Hepatocyte (in vitro differentiated cells): ENCODE results near the gene TNPO3. TPM values are rescaled to one million over a fixed set of nuclear protein-coding genes. Genes with fewer than 3 reads are reported as not detected.

Experiments used
- DNase-seq: peaks from one replicate; pipeline ENCODE4 v3.0.0-alpha.2; 2016; ENCODE audit warnings: low spot score
- H2AFZ ChIP-seq: fragments of 200-600 bp; sonication (generic); 2 replicates; pipeline ENCODE4 v1.6.0; 2016; ENCODE audit warnings: antibody characterized with exemption, mild to moderate bottlenecking
- H3K27ac ChIP-seq: fragments of 200-600 bp; sonication (generic); 2 replicates; pipeline ENCODE4 v1.5.1; 2016; ENCODE audit warnings: mild to moderate bottlenecking
- H3K27me3 ChIP-seq: fragments of 200-600 bp; sonication (generic); 2 replicates; pipeline ENCODE4 v1.6.1; 2016
- H3K36me3 ChIP-seq: fragments of 200-600 bp; sonication (generic); replicated peaks from 2 replicates; pipeline ENCODE4 v1.5.1; 2016; ENCODE audit warnings: low read depth; ENCODE audit not compliant: insufficient read depth
- H3K4me1 ChIP-seq: fragments of 200-600 bp; sonication (generic); 2 replicates; pipeline ENCODE4 v1.5.1; 2016; ENCODE audit warnings: mild to moderate bottlenecking, moderate library complexity; ENCODE audit not compliant: insufficient read depth
- H3K4me2 ChIP-seq: fragments of 200-600 bp; sonication (generic); 2 replicates; pipeline ENCODE4 v1.6.0; 2016
- H3K4me3 ChIP-seq: fragments of 200-600 bp; sonication (generic); 2 replicates; pipeline ENCODE4 v1.5.1; 2016; ENCODE audit warnings: mild to moderate bottlenecking
- H3K79me2 ChIP-seq: fragments of 200-600 bp; sonication (generic); 2 replicates; pipeline ENCODE4 v1.6.0; 2017; ENCODE audit warnings: mild to moderate bottlenecking
- H3K9me2 ChIP-seq: fragments of 200-600 bp; sonication (generic); replicated peaks from 2 replicates; pipeline ENCODE4 v1.6.0; 2017; ENCODE audit warnings: mild to moderate bottlenecking; ENCODE audit not compliant: insufficient read depth
- H3K9me3 ChIP-seq: fragments of 200-600 bp; sonication (generic); 2 replicates; pipeline ENCODE4 v1.5.1; 2016; ENCODE audit warnings: low read depth, mild to moderate bottlenecking
- H4K20me1 ChIP-seq: fragments of 200-600 bp; sonication (generic); 2 replicates; pipeline ENCODE4 v1.6.0; 2016; ENCODE audit warnings: mild to moderate bottlenecking; ENCODE audit not compliant: insufficient read depth, poor library complexity, severe bottlenecking
- EZH2 ChIP-seq: fragments of 200-600 bp; sonication (generic); IDR thresholded peaks from 2 replicates; pipeline ENCODE4 v1.6.1; 2016; ENCODE audit warnings: antibody characterized with exemption, mild to moderate bottlenecking, borderline replicate concordance
- EZH2phosphoT487 ChIP-seq: fragments of 200-600 bp; sonication (generic); IDR thresholded peaks from one replicate; pipeline ENCODE4 v1.6.1; 2018; ENCODE audit warnings: antibody characterized with exemption, mild to moderate bottlenecking, low read depth, moderate library complexity; ENCODE audit not compliant: unreplicated experiment, severe bottlenecking
- WGBS: methylation state at CpG from one replicate; pipeline ENCODE4 v1.1.6; 2016; ENCODE audit warnings: low lambda C conversion rate; ENCODE audit errors: missing lambda C conversion rate; 5-methylcytosine and 5-hydroxymethylcytosine counted together
- polyA plus RNA-seq: library from polyadenylated mRNA; unstranded; fragments of >200 nt; fragmentation: Nextera tagmentation; extraction: Ambion mirVana; gene quantifications from 2 replicates; pipeline ENCODE4 v1.2.1, GENCODE V29; 2016
- total RNA-seq: library from RNA; depleted of rRNA; stranded (reverse); fragments of >200 nt; gene quantifications from 2 replicates; pipeline ENCODE4 v1.2.3, GENCODE V29; 2014
- TF ChIP-seq, protein P1 (sequence below): fragments of 200-600 bp; sonication (generic); IDR thresholded peaks from 2 replicates; pipeline ENCODE4 v1.5.1; 2016; ENCODE audit warnings: antibody characterized with exemption, mild to moderate bottlenecking; ENCODE audit not compliant: poor library complexity

TNPO3 gene
- total and polyA plus RNA-seq, 2 experiments from 2014 or later, result 19.9 to 35.4 TPM

DNA sequence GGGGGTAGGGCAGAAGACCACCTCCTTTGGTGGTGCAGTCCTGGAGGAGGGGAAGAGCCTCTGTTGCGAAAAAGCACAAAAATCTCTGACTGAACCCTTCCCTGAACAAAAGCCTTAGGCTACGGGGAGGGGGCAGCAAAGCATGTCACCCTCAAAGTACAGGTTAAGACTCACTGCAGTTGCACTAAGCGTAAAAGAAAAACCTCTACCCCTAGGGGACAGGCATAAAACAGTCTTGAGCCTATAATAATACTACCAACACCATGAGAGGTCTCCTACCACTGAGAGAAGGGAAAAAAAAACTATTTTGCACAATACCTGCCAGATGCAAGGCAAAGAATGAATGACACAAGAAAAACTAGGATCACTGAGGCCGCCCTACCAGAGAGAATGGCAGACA, 17.3 kb downstream of the TNPO3 start:
- peaks cover 45% of the 10 kb centered on the region for H4K20me1 ChIP-seq
- H3K36me3 ChIP-seq, result peaks cover 8% of the 10 kb centered on the region
- H3K27ac ChIP-seq, result no peak overlapping the region
- H3K4me1 ChIP-seq, result no peaks in the 10 kb centered on the region
- H3K27me3 ChIP-seq, result no peaks in the 10 kb centered on the region
- WGBS, result 93% methylated on average over 4 of the region's 4 CpGs
- peaks cover 93% of the 10 kb centered on the region for H3K79me2 ChIP-seq
- H3K9me3 ChIP-seq, result no peaks in the 10 kb centered on the region
- no peaks in the 10 kb centered on the region for H3K9me2 ChIP-seq
- H3K4me3 ChIP-seq, result no peak overlapping the region
- TF ChIP-seq EZH2phosphoT487 (no peak), EZH2 (no peak)
- TF ChIP-seq, protein P1, sequence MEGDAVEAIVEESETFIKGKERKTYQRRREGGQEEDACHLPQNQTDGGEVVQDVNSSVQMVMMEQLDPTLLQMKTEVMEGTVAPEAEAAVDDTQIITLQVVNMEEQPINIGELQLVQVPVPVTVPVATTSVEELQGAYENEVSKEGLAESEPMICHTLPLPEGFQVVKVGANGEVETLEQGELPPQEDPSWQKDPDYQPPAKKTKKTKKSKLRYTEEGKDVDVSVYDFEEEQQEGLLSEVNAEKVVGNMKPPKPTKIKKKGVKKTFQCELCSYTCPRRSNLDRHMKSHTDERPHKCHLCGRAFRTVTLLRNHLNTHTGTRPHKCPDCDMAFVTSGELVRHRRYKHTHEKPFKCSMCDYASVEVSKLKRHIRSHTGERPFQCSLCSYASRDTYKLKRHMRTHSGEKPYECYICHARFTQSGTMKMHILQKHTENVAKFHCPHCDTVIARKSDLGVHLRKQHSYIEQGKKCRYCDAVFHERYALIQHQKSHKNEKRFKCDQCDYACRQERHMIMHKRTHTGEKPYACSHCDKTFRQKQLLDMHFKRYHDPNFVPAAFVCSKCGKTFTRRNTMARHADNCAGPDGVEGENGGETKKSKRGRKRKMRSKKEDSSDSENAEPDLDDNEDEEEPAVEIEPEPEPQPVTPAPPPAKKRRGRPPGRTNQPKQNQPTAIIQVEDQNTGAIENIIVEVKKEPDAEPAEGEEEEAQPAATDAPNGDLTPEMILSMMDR, result no peak
- no peak overlapping the region for H3K4me2 ChIP-seq
- no peak for DNase-seq
- H2AFZ ChIP-seq, result no peak overlapping the region

GRCh38 chr7:129032017-129032416, 22.9 kb downstream of the TNPO3 start:
- TF ChIP-seq EZH2 (no peak), EZH2phosphoT487 (no peak)
- TF ChIP-seq, protein P1, result no peak

DNA sequence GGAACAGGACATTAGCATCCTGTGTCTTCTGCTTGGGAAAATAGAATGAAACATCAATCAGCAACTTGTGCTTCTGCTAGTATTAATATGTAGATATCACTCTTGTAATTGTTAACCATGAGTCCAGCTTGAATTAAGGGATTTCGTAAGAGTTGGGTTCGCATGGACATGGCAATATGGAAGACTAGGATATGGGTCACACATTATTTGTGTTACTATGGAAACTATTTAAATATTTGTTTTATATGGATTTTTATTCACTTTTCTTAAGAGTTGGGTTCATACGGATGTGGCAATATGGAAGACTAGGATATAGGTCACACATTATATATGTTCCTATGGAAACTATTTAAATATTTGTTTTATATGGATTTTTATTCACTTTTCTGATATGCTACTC, 24.5 kb downstream of the TNPO3 start:
- DNase-seq, result no peak
- H3K9me2 ChIP-seq, result no peaks in the 10 kb centered on the region
- H3K27ac ChIP-seq, result no peak overlapping the region
- 98% methylated on average over 3 of the region's 3 CpGs for WGBS
- TF ChIP-seq EZH2 (no peak), EZH2phosphoT487 (no peak)
- TF ChIP-seq, protein P1, result no peak
- H3K79me2 ChIP-seq, result peaks cover 91% of the 10 kb centered on the region
- no peak overlapping the region for H3K4me2 ChIP-seq
- no peaks in the 10 kb centered on the region for H3K27me3 ChIP-seq
- H4K20me1 ChIP-seq, result peaks cover 24% of the 10 kb centered on the region
- H3K36me3 ChIP-seq, result no peaks in the 10 kb centered on the region
- no peak overlapping the region for H2AFZ ChIP-seq
- H3K4me1 ChIP-seq, result no peaks in the 10 kb centered on the region
- no peak overlapping the region for H3K4me3 ChIP-seq
- no peaks in the 10 kb centered on the region for H3K9me3 ChIP-seq

More at GRCh38 chr7:129032017-129032416, 22.9 kb downstream of the TNPO3 start:
- no peaks in the 10 kb centered on the region for H3K27me3 ChIP-seq
- no peaks in the 10 kb centered on the region for H3K9me2 ChIP-seq
- WGBS, result 97% methylated on average over 1 of the region's 1 CpG
- no peaks in the 10 kb centered on the region for H3K36me3 ChIP-seq
- peaks cover 24% of the 10 kb centered on the region for H4K20me1 ChIP-seq
- no peaks in the 10 kb centered on the region for H3K9me3 ChIP-seq
- no peak overlapping the region for H3K27ac ChIP-seq
- H3K79me2 ChIP-seq, result peaks cover 92% of the 10 kb centered on the region
- H3K4me1 ChIP-seq, result no peaks in the 10 kb centered on the region
- no peak overlapping the region for H2AFZ ChIP-seq
- no peak overlapping the region for H3K4me2 ChIP-seq
- no peak for DNase-seq
- no peak overlapping the region for H3K4me3 ChIP-seq

DNA sequence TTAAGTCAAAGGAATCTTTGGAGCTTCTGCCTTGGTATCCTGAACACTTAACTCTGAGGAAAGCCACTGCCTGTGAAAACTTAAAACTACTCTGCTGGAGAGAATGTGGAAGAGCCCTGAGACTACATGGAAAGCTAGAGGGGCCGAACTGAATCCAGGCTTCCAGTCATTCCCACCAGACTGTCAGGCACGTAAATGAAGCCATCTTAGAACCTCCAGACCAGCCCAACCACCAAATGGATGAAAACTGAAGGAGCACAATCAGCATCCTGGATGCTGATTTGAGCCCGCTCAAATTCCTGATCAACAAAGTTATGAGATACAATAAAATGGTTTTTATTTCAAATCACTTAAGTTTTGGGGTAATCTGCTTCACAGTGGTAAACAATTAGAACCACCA, 30.8 kb downstream of the TNPO3 start:
- DNase-seq, result no peak
- no peaks in the 10 kb centered on the region for H3K36me3 ChIP-seq
- H4K20me1 ChIP-seq, result peaks cover 30% of the 10 kb centered on the region
- no peak overlapping the region for H2AFZ ChIP-seq
- no peak for TF ChIP-seq EZH2phosphoT487
- no peak for TF ChIP-seq EZH2
- TF ChIP-seq, protein P1, result no peak
- H3K9me3 ChIP-seq, result no peaks in the 10 kb centered on the region
- no peak overlapping the region for H3K4me3 ChIP-seq
- H3K9me2 ChIP-seq, result no peaks in the 10 kb centered on the region
- no peak overlapping the region for H3K4me2 ChIP-seq
- H3K27me3 ChIP-seq, result no peaks in the 10 kb centered on the region
- H3K27ac ChIP-seq, result no peak overlapping the region
- WGBS, result 94% methylated on average over 3 of the region's 3 CpGs
- H3K4me1 ChIP-seq, result no peaks in the 10 kb centered on the region
- H3K79me2 ChIP-seq, result peaks cover 94% of the 10 kb centered on the region
